DND-41 (cell line): ENCODE measurements around the gene FAM25A.
"Not testable (repeated sequence)": the region's sequence is repeated elsewhere in the genome, so short reads cannot be mapped to it uniquely, and the experiment has no call there.

Source experiments
- ATAC-seq: fragments of 200-7000 bp; cut with Tn5 transposase; 3 replicates; pipeline ENCODE4 v1.9.1; 2021; ENCODE audit warnings: low read depth; ENCODE audit not compliant: insufficient read depth
- DNase-seq: peaks from one replicate; pipeline ENCODE4 v3.0.0-alpha.2; 2020
- H2AFZ ChIP-seq: 2 replicates; pipeline ENCODE4 v1.6.0; 2012; ENCODE audit warnings: low read depth, low read length
- H3K27ac ChIP-seq: 2 replicates; pipeline ENCODE4 v1.5.1; 2012; ENCODE audit warnings: low read length, inconsistent platforms
- H3K27me3 ChIP-seq: fragments of 200-600 bp; sonication (generic); 2 replicates; pipeline ENCODE4 v1.6.0; 2012; ENCODE audit warnings: low read length, mild to moderate bottlenecking, inconsistent platforms; ENCODE audit not compliant: insufficient read depth, poor library complexity
- H3K36me3 ChIP-seq: 2 replicates; pipeline ENCODE4 v1.5.1; 2012; ENCODE audit warnings: low read length, inconsistent platforms; ENCODE audit not compliant: insufficient read depth
- H3K4me1 ChIP-seq: 2 replicates; pipeline ENCODE4 v1.5.1; 2012; ENCODE audit warnings: mild to moderate bottlenecking, low read length; ENCODE audit not compliant: insufficient read depth
- H3K4me2 ChIP-seq: 2 replicates; pipeline ENCODE4 v1.6.0; 2012; ENCODE audit warnings: mild to moderate bottlenecking, moderate library complexity, low read length, inconsistent platforms; ENCODE audit not compliant: insufficient read depth
- H3K4me3 ChIP-seq, 2 experiments: fragments of 200-600 bp in 1 of 2; shearing (Covaris generic) in 1 of 2; 2 replicates each; pipeline ENCODE4 v1.5.1; 2012 to 2016; ENCODE audit warnings: inconsistent platforms in 2 of 2, low read length in 2 of 2, mild to moderate bottlenecking in 2 of 2, low read depth in 1 of 2, moderate library complexity in 1 of 2
- H3K79me2 ChIP-seq: 2 replicates; pipeline ENCODE4 v1.6.0; 2012; ENCODE audit warnings: low read length, inconsistent platforms; ENCODE audit not compliant: insufficient read depth
- H3K9ac ChIP-seq: 2 replicates; pipeline ENCODE4 v1.6.0; 2012; ENCODE audit warnings: low read depth, mild to moderate bottlenecking, inconsistent platforms, low read length, moderate library complexity
- H3K9me3 ChIP-seq: 2 replicates; pipeline ENCODE4 v1.5.1; 2012; ENCODE audit warnings: low read length, moderate library complexity, mild to moderate bottlenecking, inconsistent platforms; ENCODE audit not compliant: insufficient read depth, severe bottlenecking
- H4K20me1 ChIP-seq: 2 replicates; pipeline ENCODE4 v1.6.0; 2012; ENCODE audit warnings: low read length; ENCODE audit not compliant: insufficient read depth
- EZH2 ChIP-seq: IDR thresholded peaks from 3 replicates; pipeline ENCODE4 v1.6.1; 2012; ENCODE audit warnings: borderline replicate concordance, low read depth, mild to moderate bottlenecking, moderate library complexity, low read length, inconsistent platforms; ENCODE audit not compliant: severe bottlenecking
- TF ChIP-seq, protein P1 (sequence below): IDR thresholded peaks from 2 replicates; pipeline ENCODE4 v1.5.1; 2012; ENCODE audit warnings: borderline replicate concordance, low read length, moderate library complexity, mild to moderate bottlenecking; ENCODE audit not compliant: poor library complexity, severe bottlenecking; ENCODE audit errors: extremely low read depth

The FAM25A gene

GRCh38 chr10:86992456-86992855 lies 27.6 kb upstream of the FAM25A start:
- no peaks in the 10 kb centered on the region for H3K36me3 ChIP-seq
- H3K79me2 ChIP-seq: no peaks in the 10 kb centered on the region
- H3K9me3 ChIP-seq: no peaks in the 10 kb centered on the region
- H3K27me3 ChIP-seq: peaks cover 17% of the 10 kb centered on the region
- no peak for ATAC-seq
- no peak for DNase-seq
- no peak overlapping the region for H3K27ac ChIP-seq
- no peak overlapping the region for H3K4me2 ChIP-seq
- no peak overlapping the region for H2AFZ ChIP-seq
- TF ChIP-seq, protein P1, sequence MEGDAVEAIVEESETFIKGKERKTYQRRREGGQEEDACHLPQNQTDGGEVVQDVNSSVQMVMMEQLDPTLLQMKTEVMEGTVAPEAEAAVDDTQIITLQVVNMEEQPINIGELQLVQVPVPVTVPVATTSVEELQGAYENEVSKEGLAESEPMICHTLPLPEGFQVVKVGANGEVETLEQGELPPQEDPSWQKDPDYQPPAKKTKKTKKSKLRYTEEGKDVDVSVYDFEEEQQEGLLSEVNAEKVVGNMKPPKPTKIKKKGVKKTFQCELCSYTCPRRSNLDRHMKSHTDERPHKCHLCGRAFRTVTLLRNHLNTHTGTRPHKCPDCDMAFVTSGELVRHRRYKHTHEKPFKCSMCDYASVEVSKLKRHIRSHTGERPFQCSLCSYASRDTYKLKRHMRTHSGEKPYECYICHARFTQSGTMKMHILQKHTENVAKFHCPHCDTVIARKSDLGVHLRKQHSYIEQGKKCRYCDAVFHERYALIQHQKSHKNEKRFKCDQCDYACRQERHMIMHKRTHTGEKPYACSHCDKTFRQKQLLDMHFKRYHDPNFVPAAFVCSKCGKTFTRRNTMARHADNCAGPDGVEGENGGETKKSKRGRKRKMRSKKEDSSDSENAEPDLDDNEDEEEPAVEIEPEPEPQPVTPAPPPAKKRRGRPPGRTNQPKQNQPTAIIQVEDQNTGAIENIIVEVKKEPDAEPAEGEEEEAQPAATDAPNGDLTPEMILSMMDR: no peak
- no peak for TF ChIP-seq EZH2
- no peaks in the 10 kb centered on the region for H3K4me1 ChIP-seq
- H3K9ac ChIP-seq: no peak overlapping the region
- H3K4me3 ChIP-seq: no peak overlapping the region
- no peaks in the 10 kb centered on the region for H4K20me1 ChIP-seq

GRCh38 chr10:86992929-86993328 lies 27.2 kb upstream of the FAM25A start:
- DNase-seq (no peak), ATAC-seq (no peak)
- Histone ChIP-seq H3K4me3 (no peak overlapping the region), H3K27me3 (peaks cover 14% of the 10 kb centered on the region), H3K9ac (no peak overlapping the region), H3K27ac (no peak overlapping the region), H3K79me2 (no peaks in the 10 kb centered on the region), H3K4me2 (no peak overlapping the region), H3K9me3 (no peaks in the 10 kb centered on the region), H4K20me1 (no peaks in the 10 kb centered on the region), H3K4me1 (no peaks in the 10 kb centered on the region), H3K36me3 (no peaks in the 10 kb centered on the region), H2AFZ (no peak overlapping the region)
- TF ChIP-seq EZH2: no peak
- TF ChIP-seq, protein P1: no peak

GRCh38 chr10:86999802-87000403 lies 20.2 kb upstream of the FAM25A start:
- H3K27me3 ChIP-seq, H3K4me3 ChIP-seq, H3K79me2 ChIP-seq, H3K4me2 ChIP-seq, DNase-seq, H3K9ac ChIP-seq, H3K27ac ChIP-seq, ATAC-seq, H4K20me1 ChIP-seq, H3K9me3 ChIP-seq, H2AFZ ChIP-seq, H3K4me1 ChIP-seq, H3K36me3 ChIP-seq: not testable (repeated sequence)

DNA sequence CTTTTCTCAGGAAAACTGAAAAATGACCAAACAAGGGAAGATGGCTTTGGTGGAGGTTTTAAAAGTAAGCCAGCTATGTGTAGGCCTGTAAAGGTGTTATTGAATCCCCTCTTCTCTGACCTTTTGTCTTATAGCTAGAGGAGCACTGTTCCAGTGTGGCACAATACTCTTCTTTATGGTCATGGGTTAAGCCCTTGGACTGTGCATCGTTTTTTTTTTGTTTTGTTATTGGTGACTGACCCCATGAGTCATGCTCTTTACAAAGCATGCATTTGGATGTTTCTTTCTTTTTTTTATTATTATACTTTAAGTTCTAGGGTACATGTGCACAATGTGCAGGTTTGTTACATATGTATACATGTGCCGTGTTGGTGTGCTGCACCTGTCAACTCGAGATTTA lies 19.6 kb upstream of the FAM25A start:
- ATAC-seq: no peak
- no peak overlapping the region for H3K9ac ChIP-seq
- TF ChIP-seq, protein P1: no peak
- TF ChIP-seq EZH2: no peak

GRCh38 chr10:87007124-87007523 lies 13.0 kb upstream of the FAM25A start:
- not testable (repeated sequence) for H4K20me1 ChIP-seq, H3K4me2 ChIP-seq, H3K4me1 ChIP-seq, H3K9ac ChIP-seq, H3K27ac ChIP-seq, H3K79me2 ChIP-seq, H3K9me3 ChIP-seq, DNase-seq, ATAC-seq, H3K27me3 ChIP-seq, H3K36me3 ChIP-seq, H3K4me3 ChIP-seq, H2AFZ ChIP-seq

More for the DNA sequence above, 19.6 kb upstream of the FAM25A start:
- no peaks in the 10 kb centered on the region for H3K36me3 ChIP-seq
- H3K4me3 ChIP-seq: no peak overlapping the region
- no peak overlapping the region for H3K4me2 ChIP-seq
- no peaks in the 10 kb centered on the region for H3K79me2 ChIP-seq
- DNase-seq: no peak
- H3K9me3 ChIP-seq: no peaks in the 10 kb centered on the region
- no peaks in the 10 kb centered on the region for H3K4me1 ChIP-seq
- H3K27ac ChIP-seq: no peak overlapping the region
- no peaks in the 10 kb centered on the region for H3K27me3 ChIP-seq
- no peak overlapping the region for H2AFZ ChIP-seq
- no peaks in the 10 kb centered on the region for H4K20me1 ChIP-seq

GRCh38 chr10:87007674-87008073 lies 12.4 kb upstream of the FAM25A start:
- DNase-seq, H4K20me1 ChIP-seq, H3K9ac ChIP-seq, H3K27ac ChIP-seq, H3K4me3 ChIP-seq, H3K79me2 ChIP-seq, ATAC-seq, H3K4me2 ChIP-seq, H3K4me1 ChIP-seq, H2AFZ ChIP-seq, H3K27me3 ChIP-seq, H3K9me3 ChIP-seq, H3K36me3 ChIP-seq: not testable (repeated sequence)
